Osteoblast (primary cell): ENCODE data around the gene LCLAT1. TPM values are rescaled to one million over a fixed set of nuclear protein-coding genes. Genes with fewer than 3 reads are reported as not detected.
"Not testable (repeated sequence)": the region's sequence is repeated elsewhere in the genome, so short reads cannot be mapped to it uniquely, and the experiment has no call there.

ENCODE experiments used
- DNase-seq: peaks from one replicate; pipeline ENCODE4 v3.0.0; 2011; ENCODE audit warnings: low spot score, mixed read lengths; ENCODE audit not compliant: insufficient read length; ENCODE audit errors: missing footprints
- H2AFZ ChIP-seq: 2 replicates; pipeline ENCODE4 v1.6.0; 2011; ENCODE audit warnings: mild to moderate bottlenecking, low read length
- H3K27ac ChIP-seq: 2 replicates; pipeline ENCODE4 v1.5.1; 2011; ENCODE audit warnings: mild to moderate bottlenecking, low read depth, low read length, moderate library complexity
- H3K27me3 ChIP-seq: 2 replicates; pipeline ENCODE4 v1.6.0; 2012; ENCODE audit warnings: mild to moderate bottlenecking, control low read depth, inconsistent platforms, low read length, moderate library complexity; ENCODE audit not compliant: insufficient read depth
- H3K36me3 ChIP-seq: 2 replicates; pipeline ENCODE4 v1.5.1; 2011; ENCODE audit warnings: mild to moderate bottlenecking, low read length, control low read depth, moderate library complexity; ENCODE audit not compliant: insufficient read depth
- H3K4me1 ChIP-seq: 2 replicates; pipeline ENCODE4 v1.5.1; 2011; ENCODE audit warnings: mild to moderate bottlenecking, low read length, control low read depth, moderate library complexity; ENCODE audit not compliant: insufficient read depth
- H3K4me2 ChIP-seq: 2 replicates; pipeline ENCODE4 v1.6.0; 2011; ENCODE audit warnings: mild to moderate bottlenecking, low read length; ENCODE audit not compliant: insufficient read depth
- H3K4me3 ChIP-seq: fragments of 200-600 bp; sonication (generic); 3 replicates; pipeline ENCODE4 v1.5.1; 2012; ENCODE audit warnings: mild to moderate bottlenecking, low read length, inconsistent platforms; ENCODE audit not compliant: insufficient read depth
- H3K79me2 ChIP-seq: 2 replicates; pipeline ENCODE4 v1.6.0; 2012; ENCODE audit warnings: mild to moderate bottlenecking, low read length, control low read depth, inconsistent platforms; ENCODE audit not compliant: insufficient read depth
- H3K9me3 ChIP-seq: 2 replicates; pipeline ENCODE4 v1.5.1; 2011; ENCODE audit warnings: low read depth, low read length, control low read depth
- H4K20me1 ChIP-seq: 2 replicates; pipeline ENCODE4 v1.6.0; 2012; ENCODE audit warnings: mild to moderate bottlenecking, low read length, control low read depth; ENCODE audit not compliant: insufficient read depth
- total RNA-seq: library from RNA; depleted of rRNA; stranded (reverse); fragments of >200 nt; gene quantifications from 2 replicates; pipeline ENCODE4 v1.2.3, GENCODE V29; 2012
- TF ChIP-seq, protein P1 (sequence below): IDR thresholded peaks from 2 replicates; pipeline ENCODE4 v1.5.1; 2011; ENCODE audit warnings: mild to moderate bottlenecking, low read depth, low read length, moderate library complexity; ENCODE audit errors: extremely low read depth

LCLAT1 gene
- total RNA-seq, 1 donor, result 29.7 TPM

DNA sequence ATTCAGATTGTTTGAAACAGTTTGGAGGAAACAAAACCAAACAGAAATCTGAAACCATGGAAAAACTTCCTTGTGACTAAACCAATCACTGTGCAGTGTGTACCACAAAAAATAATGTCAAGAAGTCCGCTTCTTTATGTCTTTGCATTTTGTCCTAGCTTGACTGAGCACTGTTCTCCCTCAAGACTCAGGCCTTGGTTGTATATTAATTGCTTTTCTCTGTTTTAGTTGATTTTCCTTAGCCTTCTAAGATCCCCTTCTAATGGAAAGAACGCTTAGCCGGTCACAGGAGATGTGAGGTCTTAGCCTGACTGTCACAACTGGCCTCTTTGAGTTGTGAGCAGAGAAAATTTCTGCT, 56.6 kb downstream of the LCLAT1 start:
- H3K4me3 ChIP-seq, result no peak overlapping the region
- H3K79me2 ChIP-seq, result peaks cover 8% of the 10 kb centered on the region
- H3K4me1 ChIP-seq, result no peaks in the 10 kb centered on the region
- TF ChIP-seq, protein P1, sequence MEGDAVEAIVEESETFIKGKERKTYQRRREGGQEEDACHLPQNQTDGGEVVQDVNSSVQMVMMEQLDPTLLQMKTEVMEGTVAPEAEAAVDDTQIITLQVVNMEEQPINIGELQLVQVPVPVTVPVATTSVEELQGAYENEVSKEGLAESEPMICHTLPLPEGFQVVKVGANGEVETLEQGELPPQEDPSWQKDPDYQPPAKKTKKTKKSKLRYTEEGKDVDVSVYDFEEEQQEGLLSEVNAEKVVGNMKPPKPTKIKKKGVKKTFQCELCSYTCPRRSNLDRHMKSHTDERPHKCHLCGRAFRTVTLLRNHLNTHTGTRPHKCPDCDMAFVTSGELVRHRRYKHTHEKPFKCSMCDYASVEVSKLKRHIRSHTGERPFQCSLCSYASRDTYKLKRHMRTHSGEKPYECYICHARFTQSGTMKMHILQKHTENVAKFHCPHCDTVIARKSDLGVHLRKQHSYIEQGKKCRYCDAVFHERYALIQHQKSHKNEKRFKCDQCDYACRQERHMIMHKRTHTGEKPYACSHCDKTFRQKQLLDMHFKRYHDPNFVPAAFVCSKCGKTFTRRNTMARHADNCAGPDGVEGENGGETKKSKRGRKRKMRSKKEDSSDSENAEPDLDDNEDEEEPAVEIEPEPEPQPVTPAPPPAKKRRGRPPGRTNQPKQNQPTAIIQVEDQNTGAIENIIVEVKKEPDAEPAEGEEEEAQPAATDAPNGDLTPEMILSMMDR, result no peak
- H3K27me3 ChIP-seq, result no peaks in the 10 kb centered on the region
- H3K4me2 ChIP-seq, result no peak overlapping the region
- no peak overlapping the region for H3K27ac ChIP-seq
- H3K9me3 ChIP-seq, result no peaks in the 10 kb centered on the region
- no peaks in the 10 kb centered on the region for H4K20me1 ChIP-seq
- DNase-seq, result no peak
- H3K36me3 ChIP-seq, result no peaks in the 10 kb centered on the region
- no peak overlapping the region for H2AFZ ChIP-seq

DNA sequence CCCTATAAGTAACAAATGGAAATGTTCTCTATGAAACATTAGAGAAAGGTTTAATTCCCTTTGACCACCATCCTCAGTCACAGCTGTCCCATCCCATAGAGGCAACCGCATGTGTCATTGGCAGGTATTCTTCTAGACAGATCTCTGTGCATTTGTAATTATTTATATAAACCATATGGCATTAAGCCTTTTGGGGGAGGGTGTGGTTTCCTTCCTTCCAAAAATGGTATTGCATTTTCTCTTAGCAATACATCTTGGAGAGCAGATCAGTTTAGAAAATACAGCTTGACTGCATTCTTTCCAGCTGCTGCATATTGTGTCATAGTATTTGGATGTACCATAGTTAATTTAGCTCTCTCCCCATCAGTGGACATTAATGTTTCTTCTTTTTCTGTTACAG, 57.7 kb downstream of the LCLAT1 start:
- H3K4me2 ChIP-seq, result no peak overlapping the region
- DNase-seq, result no peak
- H3K36me3 ChIP-seq, result no peaks in the 10 kb centered on the region
- TF ChIP-seq, protein P1, result no peak
- H3K9me3 ChIP-seq, result no peaks in the 10 kb centered on the region
- H3K4me1 ChIP-seq, result no peaks in the 10 kb centered on the region
- no peaks in the 10 kb centered on the region for H4K20me1 ChIP-seq
- no peak overlapping the region for H2AFZ ChIP-seq
- H3K79me2 ChIP-seq, result peaks cover 13% of the 10 kb centered on the region
- no peak overlapping the region for H3K27ac ChIP-seq
- H3K27me3 ChIP-seq, result no peaks in the 10 kb centered on the region
- no peak overlapping the region for H3K4me3 ChIP-seq

DNA sequence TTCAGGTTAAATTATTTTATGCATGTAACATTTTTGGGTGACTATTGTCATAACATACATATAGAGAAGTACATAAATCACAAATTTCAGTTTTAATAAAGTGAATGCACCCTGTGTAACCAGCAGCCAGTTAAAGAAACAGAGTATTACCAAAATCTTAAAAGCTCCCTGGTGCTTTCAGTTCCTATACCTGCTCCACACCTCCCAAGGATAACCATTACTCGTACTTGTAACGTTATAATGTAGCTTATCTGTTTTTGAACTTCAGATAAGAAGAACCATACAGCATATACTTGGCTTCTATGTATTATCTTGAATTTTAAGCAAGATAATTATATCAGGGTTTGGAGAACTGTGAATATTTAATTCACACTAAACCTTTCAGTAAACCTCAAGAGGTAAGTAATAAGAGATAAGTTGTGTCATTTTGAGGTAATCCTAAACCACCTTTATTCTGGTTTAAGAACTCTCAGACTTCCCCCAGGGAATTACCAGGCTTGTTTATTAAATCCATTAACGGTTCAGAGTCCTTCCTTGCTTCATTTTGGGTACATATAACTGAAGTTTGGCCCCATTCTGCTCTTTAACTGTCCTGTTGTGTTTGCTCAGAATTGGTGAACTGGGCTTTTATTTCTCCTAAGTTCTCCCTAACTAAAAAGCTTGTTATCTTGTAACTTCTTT, 58.6 kb downstream of the LCLAT1 start:
- H3K79me2 ChIP-seq, result peaks cover 17% of the 10 kb centered on the region
- TF ChIP-seq, protein P1, result no peak
- no peak overlapping the region for H3K27ac ChIP-seq
- H4K20me1 ChIP-seq, result no peaks in the 10 kb centered on the region
- H3K4me3 ChIP-seq, result no peak overlapping the region
- H3K4me2 ChIP-seq, result no peak overlapping the region
- no peaks in the 10 kb centered on the region for H3K9me3 ChIP-seq
- H3K36me3 ChIP-seq, result no peaks in the 10 kb centered on the region
- H3K4me1 ChIP-seq, result no peaks in the 10 kb centered on the region
- no peaks in the 10 kb centered on the region for H3K27me3 ChIP-seq
- no peak overlapping the region for H2AFZ ChIP-seq
- no peak for DNase-seq

DNA sequence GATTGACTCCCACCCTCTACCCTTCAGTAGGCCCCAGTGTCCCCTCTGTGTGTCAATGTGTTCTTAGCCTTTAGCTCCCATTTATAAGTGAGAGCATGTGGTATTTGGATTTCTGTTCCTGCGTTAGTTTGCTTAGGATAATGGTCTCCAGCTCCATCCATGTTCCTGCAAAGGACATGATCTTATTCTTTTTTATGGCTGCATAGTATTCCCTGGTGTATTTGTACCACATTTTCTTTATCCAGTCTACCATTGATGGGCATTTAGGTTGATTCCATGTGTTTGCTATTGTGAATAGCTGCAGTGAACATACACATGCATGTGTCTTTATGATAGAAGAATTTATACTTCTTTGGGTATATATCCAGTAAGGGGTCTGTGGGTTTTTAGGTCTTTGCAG, 60.4 kb downstream of the LCLAT1 start:
- not testable (repeated sequence) for H3K36me3 ChIP-seq, H3K27me3 ChIP-seq, H4K20me1 ChIP-seq, DNase-seq, H3K9me3 ChIP-seq, H3K4me3 ChIP-seq, H3K27ac ChIP-seq, H2AFZ ChIP-seq, H3K4me2 ChIP-seq
- Histone ChIP-seq H3K79me2 (peaks cover 26% of the 10 kb centered on the region), H3K4me1 (peaks cover 11% of the 10 kb centered on the region)
